ENCODE data around the gene PHF2. TPM values are rescaled to one million over a fixed set of nuclear protein-coding genes. Genes with fewer than 3 reads are reported as not detected.

Gene PHF2
- total RNA-seq, 1 experiment from 2014 or later: 17.4 TPM

GRCh38 chr9:93630806-93631411 lies 54.5 kb downstream of the PHF2 start:
- Histone ChIP-seq H2BK5ac (ENCODE audit: insufficient read length, low read length) (no peak overlapping the region), H2AK5ac (ENCODE audit: insufficient read length, low read length) (no peak overlapping the region), H2BK12ac (ENCODE audit: insufficient read length, low read depth, low read length) (no peak overlapping the region), H3K9ac (ENCODE audit: extremely low read depth, insufficient read length, low read length) (no peak overlapping the region), H3K56ac (ENCODE audit: insufficient read length, low read depth, low read length) (no peak overlapping the region), H3K79me1 (ENCODE audit: insufficient read depth, low read depth, low read length, poor library complexity, severe bottlenecking) (no peaks in the 10 kb centered on the region), H2BK120ac (ENCODE audit: low read depth, low read length, poor library complexity, severe bottlenecking) (no peak overlapping the region), H3K4me2 (ENCODE audit: insufficient read depth, insufficient read length, low read length) (no peak overlapping the region), H4K20me1 (ENCODE audit: control insufficient read depth, insufficient read depth, insufficient read length) (no peaks in the 10 kb centered on the region), H3K4me1 (ENCODE audit: insufficient read depth, low read length) (no peaks in the 10 kb centered on the region), H2BK15ac (ENCODE audit: low read depth, low read length) (no peak overlapping the region), H3K27me3 (ENCODE audit: insufficient read depth, low read length) (no peaks in the 10 kb centered on the region), H4K8ac (replicated peaks; ENCODE audit: insufficient read length, low read depth, low read length) (no peak overlapping the region), H3T11ph (ENCODE audit: low read length) (no peak overlapping the region), H3K27ac (ENCODE audit: insufficient read length, low read depth, low read length) (no peak overlapping the region), H3K18ac (ENCODE audit: insufficient read length, low read depth, low read length) (no peak overlapping the region), H2AFZ (ENCODE audit: low read length) (no peak overlapping the region), H3K4ac (ENCODE audit: low read depth, low read length) (no peak overlapping the region), H4K91ac (ENCODE audit: insufficient read length, low read depth, low read length) (no peak overlapping the region), H3K79me2 (ENCODE audit: insufficient read depth, low read length) (peaks cover 2% of the 10 kb centered on the region; the same call in 1 of the 2 replicates), H4K5ac (ENCODE audit: insufficient read length, low read depth, low read length) (no peak overlapping the region), H3K23ac (ENCODE audit: insufficient read length, low read depth, low read length) (no peak overlapping the region), H3K23me2 (ENCODE audit: insufficient read length, low read depth, low read length, poor library complexity, severe bottlenecking) (no peaks in the 10 kb centered on the region), H3K14ac (ENCODE audit: insufficient read depth, low read length) (no peak overlapping the region; the same call in 1 of the 2 replicates), H3K9me3 (ENCODE audit: control insufficient read depth, low read depth, low read length) (no peaks in the 10 kb centered on the region), H2BK20ac (ENCODE audit: low read depth, low read length, poor library complexity, severe bottlenecking) (no peak overlapping the region)
- no CpG with 5 or more reads among the region's 7 CpGs for WGBS (ENCODE audit: extremely low coverage, insufficient read length, low lambda C conversion rate)
- TF ChIP-seq CTCF (conservative IDR thresholded peaks at IDR 0.05): no peak
- no peak overlapping the region for H3K4me3 Mint-ChIP-seq
- peaks cover 3 to 10% of the 10 kb centered on the region in 2 experiments; a peak in 3 of 4 replicates for H3K4me1 Mint-ChIP-seq
- H3K27me3 Mint-ChIP-seq (ENCODE audit: low read depth): no peaks in the 10 kb centered on the region
- H3K36me3 Mint-ChIP-seq (ENCODE audit: insufficient read depth in 1 of 3, low read depth in 3 of 3): peaks cover 9 to 25% (median 19%) of the 10 kb centered on the region in 3 experiments; a peak in 6 of 7 replicates
- no peak for DNase-seq
- H3K27ac Mint-ChIP-seq: peak overlapping the region in 2 of 3 experiments; percentile 68 to 85; a peak in 4 of 7 replicates
- H3K9me3 Mint-ChIP-seq: peaks cover 6 to 16% of the 10 kb centered on the region in 2 experiments; a peak in 4 of 5 replicates

Measured in H9 (cell line).